ENCODE data around the gene MAML3.

The MAML3 gene

DNA sequence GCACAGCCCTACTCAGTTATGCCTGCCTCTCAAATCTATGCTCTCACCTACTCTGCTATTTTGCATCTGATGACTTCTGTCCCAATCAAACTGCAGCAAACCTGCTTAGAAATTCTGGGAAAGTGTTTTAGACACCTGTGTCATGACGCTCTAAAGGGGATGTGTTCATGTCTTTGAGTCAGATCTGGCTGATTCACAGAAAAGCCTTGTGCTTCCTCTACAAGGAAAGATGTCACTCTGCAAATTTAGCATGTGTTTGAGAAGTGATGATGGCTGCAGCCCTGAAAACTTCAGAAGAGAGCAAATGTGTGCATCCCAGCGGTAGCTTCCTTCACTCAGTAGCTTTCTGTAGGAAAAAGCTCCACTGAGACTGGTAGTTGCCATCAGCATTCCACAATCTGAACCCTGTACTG lies 253.0 kb downstream of the MAML3 start:
- DNase-seq (ENCODE audit: low read depth, low spot score) = no peak

DNA sequence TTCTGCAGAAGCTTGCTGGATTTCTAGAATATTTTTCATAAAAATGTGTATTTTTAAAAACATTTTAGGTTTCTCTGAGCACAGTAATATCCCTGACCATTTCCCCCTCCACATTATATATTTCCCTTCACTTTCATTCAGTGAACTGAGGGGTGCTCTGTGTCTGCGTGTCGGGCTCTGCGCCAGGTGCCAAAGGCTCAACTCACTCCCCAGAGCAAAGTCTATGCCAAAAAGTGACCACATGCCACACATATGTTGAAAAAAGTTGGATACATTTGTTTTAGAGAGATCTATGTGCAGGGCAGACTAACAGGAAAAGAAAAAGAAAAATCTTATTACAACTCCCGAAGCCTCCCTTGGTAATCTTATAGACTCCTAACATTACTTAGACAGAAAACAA lies 254.6 kb downstream of the MAML3 start:
- DNase-seq (ENCODE audit: low read depth, low spot score) = no peak

DNA sequence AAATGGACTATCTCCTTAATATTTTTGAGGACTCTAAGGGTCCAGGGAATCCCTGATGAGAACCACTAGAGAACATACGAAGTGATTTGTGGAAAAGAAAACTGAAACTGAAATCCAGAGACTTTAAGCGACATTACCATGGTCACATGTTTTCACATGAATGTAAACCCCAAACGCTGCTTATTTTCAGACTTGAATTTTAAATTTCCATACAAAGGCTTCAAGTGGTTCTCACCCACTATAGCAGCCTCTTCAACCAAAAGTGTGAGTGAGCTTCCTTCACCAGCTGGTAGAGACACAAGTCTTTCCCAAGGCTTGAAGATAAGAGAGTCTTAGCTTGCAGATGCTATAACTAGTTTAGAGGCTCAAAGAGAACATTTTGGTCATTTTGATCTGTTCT lies 255.7 kb downstream of the MAML3 start:
- DNase-seq (ENCODE audit: low read depth, low spot score) = no peak

DNA sequence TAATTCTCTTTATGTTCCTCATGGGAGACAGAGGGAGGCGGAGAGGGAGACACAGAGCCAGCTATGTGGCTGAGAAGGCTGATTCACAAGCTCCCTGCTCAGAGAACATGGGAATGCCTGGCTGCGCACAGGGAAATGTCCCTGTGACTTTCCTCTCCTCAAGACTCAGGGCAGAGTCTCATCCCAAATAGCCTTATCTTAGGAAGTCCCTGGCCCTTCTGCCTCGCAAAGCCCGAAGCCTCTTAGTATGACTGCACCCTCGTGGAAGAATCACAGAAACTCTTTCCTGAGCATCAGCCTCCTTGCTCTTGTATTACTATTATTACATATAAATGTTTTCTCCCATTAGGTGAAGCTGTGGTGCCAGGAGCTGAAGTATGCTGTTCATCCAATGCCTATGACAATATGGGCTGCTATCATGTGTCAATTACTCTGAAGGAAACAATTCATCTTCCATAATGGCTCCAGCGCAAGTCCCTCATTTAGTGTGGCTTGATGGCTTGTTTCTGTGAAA lies 257.8 kb downstream of the MAML3 start:
- DNase-seq (ENCODE audit: low read depth, low spot score) = no peak

DNA sequence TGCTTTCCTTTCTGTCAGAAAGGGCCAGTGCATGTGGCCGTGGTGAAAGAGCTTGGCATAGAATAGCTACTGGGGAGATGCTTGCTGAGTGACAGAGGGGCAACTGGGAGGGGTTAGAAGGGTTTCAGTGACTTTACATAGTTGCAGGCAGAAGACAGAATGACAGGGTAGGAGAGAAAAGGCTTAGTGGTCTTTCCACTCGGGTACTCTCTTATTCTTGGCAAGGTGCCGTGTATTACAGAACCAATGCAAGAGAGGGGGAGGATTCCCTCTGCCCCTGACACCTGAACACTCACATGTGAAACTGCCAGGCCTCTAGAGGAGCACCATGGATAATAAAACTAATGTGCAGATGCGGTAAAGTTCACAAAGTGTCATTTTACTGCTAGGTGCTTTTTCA lies 260.2 kb downstream of the MAML3 start:
- no peak for DNase-seq (ENCODE audit: low read depth, low spot score)

DNA sequence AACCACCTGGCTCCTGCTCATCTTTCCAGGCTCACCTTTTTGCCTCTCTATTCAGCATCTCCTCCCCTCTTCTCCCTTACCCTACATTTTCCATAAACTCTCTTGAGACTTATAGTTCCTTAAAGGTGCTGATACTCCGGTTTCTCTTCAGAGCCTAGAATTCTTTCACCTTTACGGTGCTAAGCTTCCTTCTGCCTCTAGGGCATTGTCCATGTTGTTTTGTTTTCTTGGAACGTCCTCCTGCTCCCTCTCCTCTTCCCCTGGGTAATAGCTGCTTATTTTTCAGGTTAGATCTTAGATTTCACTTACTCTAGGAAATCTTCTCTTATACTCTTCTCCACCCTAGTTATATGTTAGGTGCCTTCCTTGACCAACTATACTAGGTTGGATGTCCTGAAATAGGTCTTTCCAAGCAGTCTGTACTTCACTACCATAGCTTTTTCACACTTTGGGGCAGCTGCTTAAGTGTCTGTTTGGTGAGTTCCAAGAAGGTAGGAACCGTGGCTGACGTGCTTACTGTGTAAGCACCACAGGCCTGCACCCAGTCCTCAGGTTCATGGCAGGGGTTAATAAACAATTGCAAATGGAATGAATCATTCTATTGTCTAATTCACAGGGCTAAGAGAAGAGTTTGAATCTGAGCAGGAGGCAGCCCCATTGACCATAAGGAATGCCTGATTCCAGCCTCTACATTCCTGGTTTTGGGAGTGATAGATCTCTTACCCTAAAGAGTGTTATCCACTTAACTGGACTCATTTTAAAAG lies 260.8 kb downstream of the MAML3 start:
- DNase-seq (ENCODE audit: low read depth, low spot score) = no peak

DNA sequence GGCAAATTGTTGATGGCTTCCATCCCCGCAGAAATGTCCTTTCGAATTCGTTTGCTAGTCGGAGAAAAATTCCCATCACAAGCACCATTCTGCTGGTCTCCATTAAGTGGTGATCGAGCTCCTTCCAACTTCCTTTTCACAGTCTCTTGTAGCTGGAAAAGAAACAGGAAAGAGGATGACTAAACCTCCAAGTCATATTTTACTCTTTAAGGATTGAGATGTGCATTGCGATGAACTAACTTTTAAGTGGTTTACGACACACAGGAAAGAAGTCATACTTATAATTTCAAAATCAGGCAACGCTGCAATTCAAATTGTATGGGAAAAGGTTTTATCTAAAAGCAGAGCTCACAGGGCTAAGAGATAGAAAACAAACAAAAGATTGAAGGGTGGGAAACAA lies 263.2 kb downstream of the MAML3 start:
- no peak for DNase-seq (ENCODE audit: low read depth, low spot score)

DNA sequence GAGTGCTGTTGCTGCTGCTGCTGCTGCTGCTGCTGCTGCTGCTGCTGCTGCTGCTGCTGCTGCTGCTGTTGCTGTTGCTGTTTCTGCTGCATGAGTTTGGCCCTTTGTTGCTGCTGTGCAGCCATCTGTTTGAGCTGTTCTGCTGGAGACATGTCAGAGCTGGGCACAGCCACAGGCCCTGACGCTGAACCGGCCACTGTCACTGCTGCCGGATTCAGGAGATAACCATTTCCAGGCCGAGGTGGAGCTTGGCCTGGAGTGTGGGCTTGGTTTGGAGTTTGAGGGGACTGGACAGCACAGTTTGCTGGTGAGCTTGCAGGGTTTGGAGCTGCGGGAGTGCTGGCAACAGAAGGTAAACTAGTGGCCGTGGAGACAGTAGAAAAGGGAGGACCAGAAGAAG lies 264.1 kb downstream of the MAML3 start:
- no peak for DNase-seq (ENCODE audit: low read depth, low spot score)

DNA sequence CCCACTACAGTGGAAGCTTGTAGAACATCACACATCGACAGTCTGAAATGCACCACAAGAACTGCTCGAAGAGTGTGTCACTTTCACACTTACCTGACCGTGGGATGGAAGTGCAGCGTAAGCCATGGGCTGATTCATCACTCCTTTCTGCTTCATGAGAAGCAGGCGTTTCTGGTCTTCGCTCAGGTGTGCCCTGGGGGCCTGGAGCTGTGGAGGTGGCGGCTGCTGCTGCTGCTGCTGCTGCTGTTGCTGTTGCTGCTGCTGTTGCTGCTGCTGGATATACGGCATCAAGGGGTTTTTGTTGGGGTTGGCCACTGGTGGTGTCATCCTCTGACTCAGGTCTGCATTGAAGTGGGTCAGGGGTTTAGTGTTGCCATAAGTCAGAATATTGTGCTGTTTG lies 264.7 kb downstream of the MAML3 start:
- no peak for DNase-seq (ENCODE audit: low read depth, low spot score)

DNA sequence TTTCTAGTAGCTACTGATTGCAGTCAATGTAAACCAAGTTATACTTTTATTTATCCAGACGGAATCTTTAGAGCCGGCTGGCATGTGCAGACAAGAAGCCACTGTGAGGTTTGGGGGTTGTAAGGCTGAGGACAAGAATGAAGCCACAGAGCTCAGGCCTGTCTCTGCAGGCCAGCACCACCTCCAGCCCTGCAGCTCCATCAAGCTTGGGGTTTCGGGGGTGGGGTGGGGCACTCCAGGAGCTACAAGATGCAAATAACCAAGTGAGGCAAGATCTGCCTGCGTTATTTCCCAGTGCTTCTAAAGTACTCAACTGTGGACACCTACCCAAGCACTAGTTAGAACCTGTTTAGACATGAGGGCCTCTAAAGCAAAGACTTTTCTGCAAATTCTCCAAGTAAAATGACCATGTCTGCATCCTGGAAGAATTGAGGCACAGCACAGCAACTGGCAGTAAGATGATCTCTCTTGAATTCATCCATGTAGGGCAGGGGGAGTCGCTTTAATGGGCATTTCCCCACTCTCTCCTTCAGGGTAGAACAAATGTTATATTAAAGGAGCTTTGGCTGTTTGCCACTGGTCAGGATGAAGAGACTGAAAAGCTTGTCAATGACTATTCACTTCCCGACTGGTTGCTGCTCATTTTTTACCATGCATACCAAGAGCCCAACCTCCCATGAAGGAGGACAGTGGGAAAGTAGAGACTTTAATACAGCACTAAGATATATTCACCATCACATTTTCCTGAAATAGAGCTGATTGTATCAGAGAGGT lies 265.8 kb downstream of the MAML3 start:
- no peak for DNase-seq (ENCODE audit: low read depth, low spot score)

DNA sequence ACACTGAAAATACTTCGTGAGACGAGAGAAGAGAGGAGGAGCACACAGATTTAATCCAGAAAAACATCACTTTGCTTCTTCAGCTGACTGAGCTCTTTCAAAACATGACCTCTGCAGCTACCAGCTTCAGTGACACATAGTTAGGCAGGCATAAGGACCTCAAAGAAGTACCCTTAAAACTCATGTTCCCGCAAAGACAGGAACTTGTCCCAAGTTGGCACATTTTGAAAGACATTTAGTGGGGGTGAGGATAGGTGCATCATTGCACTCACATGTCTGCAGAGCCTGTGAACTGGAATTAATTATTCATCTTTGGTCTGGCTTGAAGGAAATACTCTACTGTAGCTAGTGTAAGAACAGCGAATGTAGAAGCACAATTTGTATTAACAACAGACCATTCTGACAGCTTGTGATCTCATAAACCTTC lies 266.6 kb downstream of the MAML3 start:
- no peak for DNase-seq (ENCODE audit: low read depth, low spot score)

DNA sequence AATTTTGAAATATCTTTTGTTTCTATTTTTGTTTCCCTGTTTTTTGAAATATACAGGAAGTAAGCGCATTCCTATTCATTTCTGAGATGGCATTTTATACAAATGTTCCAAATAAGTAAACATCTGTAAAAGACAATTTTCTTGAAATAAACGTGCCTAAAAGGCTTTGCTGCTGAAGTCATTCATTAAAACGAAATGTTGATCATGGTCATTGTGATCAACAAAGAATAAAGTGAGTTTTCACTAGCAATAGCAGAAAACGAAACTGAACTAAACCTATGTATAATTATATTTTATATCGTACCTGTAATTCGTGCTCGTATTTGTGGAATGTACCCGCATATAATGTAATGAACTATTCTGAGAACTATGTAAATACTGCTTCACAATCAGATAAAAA lies 267.2 kb downstream of the MAML3 start:
- no peak for DNase-seq (ENCODE audit: low read depth, low spot score)

DNA sequence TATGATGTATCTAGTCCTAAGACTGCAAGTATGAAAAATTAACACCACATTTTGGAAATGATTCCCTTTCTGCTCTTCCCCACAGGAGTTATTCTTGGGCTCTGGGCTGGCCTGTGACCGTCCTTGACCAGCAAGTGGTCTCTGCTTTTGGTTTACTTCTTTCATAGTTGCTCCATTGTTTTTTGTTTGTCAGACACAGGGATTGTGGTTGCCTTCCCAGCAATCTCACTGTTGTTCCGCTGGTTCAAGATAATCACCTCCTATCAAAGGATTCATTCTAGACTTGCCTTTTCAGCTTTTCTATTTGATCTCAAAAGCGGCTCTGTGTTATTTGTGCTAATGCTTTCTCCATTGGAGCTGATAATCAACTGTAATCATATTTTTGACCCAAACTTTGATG lies 269.5 kb downstream of the MAML3 start:
- no peak for DNase-seq (ENCODE audit: low read depth, low spot score)

DNA sequence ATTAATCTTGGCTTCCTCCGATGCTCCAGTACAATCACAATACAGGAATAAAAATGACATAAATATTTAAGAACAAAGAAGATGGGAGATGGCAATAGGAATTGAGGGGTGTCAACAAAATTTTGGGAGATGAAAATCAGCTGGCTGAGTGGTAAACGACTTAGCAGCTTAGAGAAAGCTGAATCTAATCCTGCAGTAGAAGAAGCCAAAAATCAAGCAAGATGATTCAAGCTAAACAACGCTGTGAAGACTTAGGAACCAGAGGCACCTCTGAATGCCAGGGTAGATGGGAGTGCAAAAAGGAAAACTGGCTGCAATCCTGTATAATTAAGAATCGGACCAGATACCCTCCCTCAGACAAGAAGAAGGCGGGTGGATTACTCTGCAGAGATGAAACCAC lies 273.1 kb downstream of the MAML3 start:
- DNase-seq (ENCODE audit: low read depth, low spot score) = no peak

DNA sequence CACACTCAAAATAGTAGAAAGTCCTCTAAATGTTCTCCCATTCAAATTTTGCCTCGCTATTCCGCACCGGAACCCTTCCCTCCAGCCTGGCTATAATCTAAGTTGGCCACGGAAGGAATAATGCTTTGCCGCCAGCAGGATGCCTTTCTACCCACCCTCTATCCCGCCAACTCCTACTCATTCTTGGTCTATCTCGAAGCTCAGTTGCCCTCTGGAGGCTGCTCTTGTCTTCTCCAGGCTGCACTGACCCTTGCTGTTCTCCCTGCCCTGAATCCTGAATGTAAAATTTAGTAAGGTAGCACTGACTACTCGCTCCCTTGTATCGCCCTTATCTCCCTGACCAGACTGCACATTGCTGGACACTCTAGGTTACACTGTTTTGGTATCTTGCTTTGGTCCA lies 275.9 kb downstream of the MAML3 start:
- no peak for DNase-seq (ENCODE audit: low read depth, low spot score)

DNA sequence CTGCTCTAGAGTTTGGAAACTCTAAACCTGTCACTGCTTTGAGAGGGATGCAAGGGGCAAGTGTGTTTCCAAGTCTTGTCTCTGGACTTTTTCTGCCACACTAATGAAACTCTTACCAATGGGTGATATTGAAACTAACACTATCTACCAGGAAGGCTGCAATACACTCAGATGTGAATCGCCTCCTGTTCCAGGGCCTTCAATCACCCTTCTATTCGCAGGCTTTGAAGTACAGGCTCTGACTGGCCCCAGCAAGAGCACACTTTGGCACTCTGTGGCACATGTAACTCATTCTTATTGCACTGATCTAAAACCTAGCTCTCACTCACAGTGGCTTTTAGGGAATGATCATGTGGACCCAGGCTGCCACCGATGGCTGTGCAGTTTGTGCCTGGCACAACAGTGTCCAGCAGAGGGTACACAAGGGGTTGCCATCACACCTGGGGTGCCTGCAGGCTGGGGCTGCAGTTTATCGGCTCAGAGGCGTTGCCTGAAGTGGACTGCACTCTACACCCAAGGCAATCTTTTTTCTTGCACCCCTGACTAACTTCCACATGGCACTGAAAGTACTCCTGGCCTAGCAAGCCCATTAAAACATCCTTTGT lies 277.5 kb downstream of the MAML3 start:
- no peak for DNase-seq (ENCODE audit: low read depth, low spot score)

DNA sequence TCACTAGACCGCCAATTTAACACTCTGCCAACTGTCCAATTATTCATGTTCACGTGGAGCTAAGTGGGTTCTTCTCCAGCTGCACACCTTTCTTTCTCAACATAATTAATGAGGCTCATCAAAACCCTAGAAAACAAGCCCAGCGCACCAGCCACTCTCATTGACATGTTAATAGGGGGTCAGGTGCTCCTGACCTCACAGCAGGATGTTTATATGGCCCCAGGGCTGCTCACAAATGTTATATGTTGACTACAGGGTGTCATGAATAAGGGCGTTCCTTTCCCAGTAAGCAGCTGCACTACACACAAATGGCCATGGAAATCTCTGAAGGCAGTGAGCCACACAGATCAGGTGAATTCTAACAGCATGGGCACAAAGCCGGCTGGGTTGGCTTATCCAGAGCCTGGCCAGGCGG lies 278.6 kb downstream of the MAML3 start:
- DNase-seq (ENCODE audit: low read depth, low spot score) = no peak

DNA sequence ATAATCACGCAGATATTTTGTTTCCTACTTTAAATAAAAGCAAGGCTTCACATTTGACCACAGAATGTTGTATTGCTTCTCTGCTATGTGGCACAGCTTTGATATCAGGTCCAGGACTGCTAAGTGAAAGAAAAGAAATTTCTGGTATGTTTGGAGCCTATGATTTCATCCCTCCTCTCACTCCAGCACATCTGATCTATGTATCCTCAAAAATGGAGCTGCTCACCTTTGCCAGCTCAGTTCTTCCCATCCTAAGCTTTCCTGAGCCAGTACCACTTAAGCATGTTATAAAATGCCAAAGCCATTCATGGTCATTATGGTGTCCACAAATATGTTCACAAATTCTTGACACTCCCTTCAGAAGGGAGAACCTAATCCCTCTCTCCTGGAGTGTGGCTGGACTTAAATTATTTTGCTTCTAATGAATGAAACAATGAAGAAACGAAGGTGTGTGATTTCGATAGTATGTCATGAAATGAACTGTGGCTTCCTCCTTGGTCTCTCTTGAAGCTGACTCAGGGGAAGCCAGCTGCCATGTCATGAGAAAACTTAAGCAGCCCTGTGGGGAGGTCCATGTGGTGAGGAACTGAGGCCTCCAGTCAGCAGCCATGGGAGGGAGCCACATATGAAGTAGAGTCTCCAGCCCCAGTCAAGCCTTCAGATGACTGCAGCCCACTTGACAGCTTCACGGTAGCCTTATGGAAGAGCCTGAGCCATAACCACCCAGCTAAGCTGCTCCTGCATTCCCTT lies 280.7 kb downstream of the MAML3 start:
- no peak for DNase-seq (ENCODE audit: low read depth, low spot score)

DNA sequence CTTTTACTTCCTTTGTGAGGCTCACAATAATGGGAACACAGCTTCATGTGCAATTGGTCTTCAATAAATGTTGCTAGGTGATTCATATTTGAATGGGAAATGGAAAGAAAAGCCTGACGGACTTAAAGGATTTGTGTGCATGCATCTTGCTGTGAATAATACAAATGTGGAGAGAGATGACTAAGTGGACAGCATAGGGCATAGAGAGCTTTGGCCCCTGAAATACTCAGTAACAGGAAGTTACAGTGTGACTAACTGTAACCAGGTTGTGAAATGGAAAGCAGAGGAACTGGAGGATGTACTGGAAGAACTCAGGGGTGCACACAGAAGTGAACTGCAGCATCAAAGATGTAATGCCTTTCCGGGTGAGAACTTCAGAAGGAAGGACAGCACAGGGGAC lies 281.7 kb downstream of the MAML3 start:
- DNase-seq (ENCODE audit: low read depth, low spot score) = peak; percentile 58

DNA sequence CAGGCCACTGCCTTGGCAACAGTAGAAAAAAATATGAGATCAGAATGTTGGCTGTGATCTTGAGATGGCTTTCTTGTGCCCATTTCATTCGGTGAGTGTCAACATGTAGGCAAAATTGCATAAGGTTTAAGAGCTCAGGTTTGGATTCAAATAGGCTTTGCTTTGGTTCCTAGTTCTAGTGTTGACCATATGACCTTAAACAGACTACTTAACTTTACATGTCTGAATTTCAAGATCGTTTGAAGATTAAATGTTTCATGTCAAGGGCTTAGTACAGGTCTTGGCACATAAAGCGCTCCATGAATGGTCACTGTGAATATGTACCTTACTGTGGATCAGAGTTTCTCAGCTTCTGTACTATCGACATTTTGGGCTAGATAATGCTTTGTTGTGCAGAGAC lies 284.2 kb downstream of the MAML3 start:
- DNase-seq (ENCODE audit: low read depth, low spot score) = no peak

DNA sequence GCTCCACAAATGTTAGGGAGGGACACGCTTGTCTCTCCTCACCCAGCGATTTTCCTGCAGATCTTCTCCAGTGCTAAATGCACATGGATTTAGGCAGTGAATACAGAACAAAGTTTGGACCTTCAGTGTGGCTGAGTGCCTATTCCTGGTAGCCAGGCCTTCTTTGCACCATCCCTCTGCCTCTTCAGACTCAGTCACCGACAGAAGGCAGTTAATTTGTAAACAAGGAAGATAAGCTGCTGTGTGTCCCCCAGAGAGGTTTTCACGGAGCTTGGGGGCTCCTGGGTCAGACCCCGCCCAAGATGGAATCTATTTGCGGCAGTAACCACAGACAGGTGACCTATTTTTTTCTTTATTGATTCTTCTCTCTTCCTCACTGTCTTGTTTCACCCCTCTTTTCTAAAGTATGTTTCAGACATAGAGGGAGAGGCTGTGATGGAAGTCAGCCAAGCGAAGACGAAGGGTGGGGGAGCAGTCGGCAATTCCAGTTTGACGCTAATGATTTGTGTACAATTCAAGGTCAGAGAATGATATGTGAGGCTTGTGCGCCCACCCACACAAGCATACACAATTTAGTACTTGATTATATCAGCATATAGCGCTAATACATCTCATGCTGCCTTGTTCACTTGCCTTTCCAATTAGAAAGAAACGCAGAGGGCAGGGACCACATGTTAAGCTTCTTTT lies 287.6 kb downstream of the MAML3 start:
- DNase-seq (ENCODE audit: low read depth, low spot score) = no peak
